ENCODE measurements around the gene COMMD8. TPM values are rescaled to one million over a fixed set of nuclear protein-coding genes. Genes with fewer than 3 reads are reported as not detected.

COMMD8 gene
- total RNA-seq, 1 experiment from 2014 or later: 10.9 TPM

DNA sequence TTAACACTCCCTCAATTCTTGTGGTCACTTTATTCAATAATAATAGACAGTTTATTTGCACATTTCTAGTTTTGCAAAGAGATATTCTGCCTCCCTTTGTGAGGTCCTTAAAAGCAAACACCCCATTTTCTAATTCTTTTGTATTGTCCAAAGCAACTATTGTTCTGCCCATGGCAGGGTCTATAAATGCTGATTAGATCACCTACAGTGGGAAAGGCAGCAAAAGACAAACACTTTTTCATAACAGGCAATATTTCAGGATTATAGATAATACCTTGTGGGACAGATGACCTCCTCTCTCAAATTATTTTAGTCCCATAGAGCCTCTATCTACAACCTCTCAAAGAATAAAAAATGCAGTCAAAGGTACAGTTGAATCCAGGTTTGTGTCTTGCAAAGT is 28.6 kb downstream of the COMMD8 start:
- Histone ChIP-seq H2BK5ac (ENCODE audit: insufficient read length, low read length) (no peak overlapping the region), H4K5ac (ENCODE audit: insufficient read length, low read depth, low read length) (no peak overlapping the region), H4K8ac (replicated peaks; ENCODE audit: insufficient read length, low read depth, low read length) (no peak overlapping the region), H3K9ac (ENCODE audit: extremely low read depth, insufficient read length, low read length) (no peak overlapping the region), H3K27me3 (ENCODE audit: insufficient read depth, low read length) (no peaks in the 10 kb centered on the region), H3K23ac (ENCODE audit: insufficient read length, low read depth, low read length) (no peak overlapping the region), H4K91ac (ENCODE audit: insufficient read length, low read depth, low read length) (no peak overlapping the region), H3K79me1 (ENCODE audit: insufficient read depth, low read depth, low read length, poor library complexity, severe bottlenecking) (no peaks in the 10 kb centered on the region), H3K14ac (ENCODE audit: insufficient read depth, low read length) (no peak overlapping the region), H2BK20ac (ENCODE audit: low read depth, low read length, poor library complexity, severe bottlenecking) (no peak overlapping the region), H3K4me2 (ENCODE audit: insufficient read depth, insufficient read length, low read length) (no peak overlapping the region), H4K20me1 (ENCODE audit: control insufficient read depth, insufficient read depth, insufficient read length) (no peaks in the 10 kb centered on the region), H3K56ac (ENCODE audit: insufficient read length, low read depth, low read length) (no peak overlapping the region), H3K27ac (ENCODE audit: insufficient read length, low read depth, low read length) (no peak overlapping the region), H3K23me2 (ENCODE audit: insufficient read length, low read depth, low read length, poor library complexity, severe bottlenecking) (no peaks in the 10 kb centered on the region), H3K4ac (ENCODE audit: low read depth, low read length) (no peak overlapping the region), H3T11ph (ENCODE audit: low read length) (no peak overlapping the region), H3K79me2 (ENCODE audit: insufficient read depth, low read length) (no peaks in the 10 kb centered on the region), H2BK15ac (ENCODE audit: low read depth, low read length) (no peak overlapping the region), H3K4me1 (ENCODE audit: insufficient read depth, low read length) (no peaks in the 10 kb centered on the region), H2AFZ (ENCODE audit: low read length) (no peak overlapping the region), H3K18ac (ENCODE audit: insufficient read length, low read depth, low read length) (no peak overlapping the region), H2BK120ac (ENCODE audit: low read depth, low read length, poor library complexity, severe bottlenecking) (no peak overlapping the region), H2BK12ac (ENCODE audit: insufficient read length, low read depth, low read length) (no peak overlapping the region), H3K9me3 (ENCODE audit: control insufficient read depth, low read depth, low read length) (no peaks in the 10 kb centered on the region), H2AK5ac (ENCODE audit: insufficient read length, low read length) (no peak overlapping the region)
- no peak overlapping the region for H3K4me3 Mint-ChIP-seq
- no peak overlapping the region for H3K27ac Mint-ChIP-seq
- TF ChIP-seq CTCF (conservative IDR thresholded peaks at IDR 0.05): no peak
- no peak for DNase-seq
- no peaks in the 10 kb centered on the region for H3K27me3 Mint-ChIP-seq (ENCODE audit: low read depth)
- H3K4me1 Mint-ChIP-seq: no peaks in the 10 kb centered on the region
- H3K36me3 Mint-ChIP-seq (ENCODE audit: insufficient read depth in 1 of 3, low read depth in 3 of 3): no peaks in the 10 kb centered on the region
- no peaks in the 10 kb centered on the region; a peak in 1 of 5 replicates for H3K9me3 Mint-ChIP-seq

Data from H9 (cell line).